Ovary (tissue), 9 donors: Measurements from ENCODE around the gene KIAA1755. TPM values are rescaled to one million over a fixed set of nuclear protein-coding genes. Genes with fewer than 3 reads are reported as not detected.

Source experiments
- DNase-seq, 5 donors: peaks; one replicate each; pipeline ENCODE4 v3.0.0-alpha.2; 2019 to 2020
- H3K27ac ChIP-seq, 2 donors: fragments of 200-600 bp; one replicate each; pipeline versions ENCODE4 v1.5.1 to v1.8.0; 2019 to 2022
- H3K27me3 ChIP-seq: fragments of 200-600 bp; one replicate; pipeline ENCODE4 v1.8.0; 2022
- H3K36me3 ChIP-seq: fragments of 200-600 bp; sonication (generic); one replicate; pipeline ENCODE4 v1.5.1; 2019
- H3K4me1 ChIP-seq: one replicate; pipeline ENCODE4 v1.8.1; 2013; ENCODE audit warnings: mild to moderate bottlenecking, moderate library complexity; ENCODE audit not compliant: insufficient read depth
- H3K4me3 ChIP-seq: fragments of 200-600 bp; sonication (generic); one replicate; pipeline ENCODE4 v1.5.1; 2017
- H3K9me3 ChIP-seq, 2 donors: fragments of 200-600 bp in 1 of 2; sonication (generic) in 1 of 2; one replicate each; pipeline versions ENCODE4 v1.5.1 to v1.8.1; 2013 to 2019; ENCODE audit warnings: mild to moderate bottlenecking in 1 of 2, moderate library complexity in 1 of 2
- CTCF ChIP-seq, 3 donors: fragments of 450-650 bp in 2 of 3; fragments of 200-600 bp in 1 of 3; IDR thresholded peaks; one replicate each; pipeline versions ENCODE4 v1.5.1 to v1.8.0; 2016 to 2022; ENCODE audit warnings: antibody characterized with exemption in 3 of 3, mild to moderate bottlenecking in 1 of 3
- EP300 ChIP-seq: sonication (generic); formaldehyde crosslinking; IDR thresholded peaks from one replicate; pipeline ENCODE4 v1.6.1; 2017; ENCODE audit warnings: antibody characterized with exemption
- POLR2A ChIP-seq: fragments of 450-650 bp; IDR thresholded peaks from one replicate; pipeline ENCODE4 v1.6.1; 2017; ENCODE audit warnings: antibody characterized with exemption, mild to moderate bottlenecking, moderate library complexity
- WGBS, 3 donors: extraction: QIAGEN DNeasy Blood & Tissue Kit in 1 of 3; methylation state at CpG; one replicate each; pipeline versions ENCODE4 v1.1.5 to v1.1.7; 2013 to 2017; 5-methylcytosine and 5-hydroxymethylcytosine counted together
- intact Hi-C, 4 donors: fragments of 100-400 bp; cut with DNase I; formaldehyde crosslinking; loops; one replicate each; pipeline versions ENCODE4 v1.11.0 to v1.15.1; 2022 to 2023
- polyA plus RNA-seq, 2 donors: library from polyadenylated mRNA; stranded (reverse); fragments of 200-250 nt in 1 of 2; fragments of 350-450 nt in 1 of 2; fragmentation: Illumina TruSeq in 1 of 2; extraction: RNeasy Lipid Tissue Mini Kit (QIAGEN cat#74804) in 1 of 2; gene quantifications; one replicate each; pipeline ENCODE4 v1.2.3, GENCODE V29; 2013 to 2014
- total RNA-seq, 7 donors: library from RNA; depleted of rRNA in 2 of 7; stranded (reverse); fragments of >200 nt in 2 of 7; fragmentation: NEBNext Ultra II Directional in 3 of 7; extraction: Animal tissue kit (Norgen Biotek cat#: 25700) in 3 of 7; gene quantifications; one replicate each; pipeline versions ENCODE4 v1.1.0 to v1.2.4, GENCODE V29; 2016 to 2023
- donor health status: DM: no; HTN: no; CAD: no; lungs with moderate emphysema.
- donor health status: DM: no; HTN: no; CAD: no.
- donor health status: Bipolar disorder and iron deficiency.
- donor health status: DM: yes; HTN: yes; CAD: no.
- donor health status: DM: no; HTN: no; CAD: no.
- donor health status: DM: yes; HTN: yes; CAD: no.

The KIAA1755 gene
- total and polyA plus RNA-seq, 9 donors, result 4.4 to 29.7 (median 12.0) TPM

GRCh38 chr20:38190166-38190565 lies 70.4 kb downstream of the KIAA1755 start:
- no peaks in the 10 kb centered on the region for H3K27me3 ChIP-seq
- TF ChIP-seq EP300, result no peak
- no peak for TF ChIP-seq CTCF (IDR thresholded peaks at IDR 0.05)
- TF ChIP-seq POLR2A, result no peak
- H3K4me3 ChIP-seq, result no peak overlapping the region
- 91 to 96% (median 91%) methylated on average over 6 of the region's 6 CpGs for WGBS, 3 donors
- H3K4me1 ChIP-seq, result no peaks in the 10 kb centered on the region
- intact Hi-C loops, result no loop called here
- no peak for DNase-seq
- no peaks in the 10 kb centered on the region for H3K36me3 ChIP-seq
- no peaks in the 10 kb centered on the region for H3K9me3 ChIP-seq
- H3K27ac ChIP-seq, result no peak overlapping the region

- Histone ChIP-seq H3K9me3 (no peaks in the 10 kb centered on the region), H3K27me3 (no peaks in the 10 kb centered on the region), H3K4me1 (no peaks in the 10 kb centered on the region), H3K4me3 (no peak overlapping the region), H3K36me3 (no peaks in the 10 kb centered on the region), H3K27ac (no peak overlapping the region)
- WGBS, 3 donors, result 63 to 72% (median 65%) methylated on average over 5 of the region's 5 CpGs
- no peak for TF ChIP-seq POLR2A
- TF ChIP-seq CTCF (IDR thresholded peaks at IDR 0.05), result no peak
- no peak for TF ChIP-seq EP300
- intact Hi-C loops, result no loop called here
- DNase-seq, result no peak
Observed at GRCh38 chr20:38187517-38187916, 73.0 kb downstream of the KIAA1755 start.

GRCh38 chr20:38186788-38187221 lies 73.7 kb downstream of the KIAA1755 start:
- Histone ChIP-seq H3K9me3 (no peaks in the 10 kb centered on the region), H3K36me3 (no peaks in the 10 kb centered on the region), H3K4me1 (no peaks in the 10 kb centered on the region), H3K27me3 (no peaks in the 10 kb centered on the region), H3K27ac (no peak overlapping the region), H3K4me3 (no peak overlapping the region)
- intact Hi-C loops, result no loop called here
- DNase-seq, result no peak
- 58 to 60% (median 59%) methylated on average over 5 of the region's 5 CpGs for WGBS, 3 donors
- TF ChIP-seq CTCF (IDR thresholded peaks at IDR 0.05) (no peak), POLR2A (no peak), EP300 (no peak)

DNA sequence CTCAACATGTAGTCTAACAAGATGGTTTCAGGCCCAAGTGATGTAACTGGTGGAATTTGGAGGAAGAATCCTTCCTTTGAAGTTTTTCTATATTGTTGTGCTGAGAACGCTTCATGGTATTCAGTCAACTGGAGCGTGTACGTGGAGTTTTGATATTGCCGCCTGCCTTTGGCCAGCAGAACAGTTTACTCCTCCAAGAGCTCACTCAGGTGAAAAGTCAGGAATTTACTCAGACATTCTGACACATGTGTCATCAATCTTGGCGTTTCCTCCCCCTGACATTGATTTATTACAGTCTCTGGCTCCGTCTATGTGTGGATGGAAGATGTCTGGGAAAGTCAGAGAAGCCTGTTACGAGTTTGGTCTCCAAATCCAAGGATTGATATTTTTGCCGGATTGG lies 76.4 kb downstream of the KIAA1755 start:
- H3K27ac ChIP-seq, result no peak overlapping the region
- no peaks in the 10 kb centered on the region for H3K4me1 ChIP-seq
- no peak for TF ChIP-seq CTCF (IDR thresholded peaks at IDR 0.05)
- no peak for TF ChIP-seq POLR2A
- no peak for TF ChIP-seq EP300
- no peaks in the 10 kb centered on the region for H3K9me3 ChIP-seq
- H3K4me3 ChIP-seq, result no peak overlapping the region
- intact Hi-C loops, result no loop called here
- no peak for DNase-seq
- 19 to 21% (median 21%) methylated on average over 8 of the region's 8 CpGs for WGBS, 3 donors
- no peaks in the 10 kb centered on the region for H3K27me3 ChIP-seq
- no peaks in the 10 kb centered on the region for H3K36me3 ChIP-seq
